ENCODE data around the gene WFDC1.

DNA sequence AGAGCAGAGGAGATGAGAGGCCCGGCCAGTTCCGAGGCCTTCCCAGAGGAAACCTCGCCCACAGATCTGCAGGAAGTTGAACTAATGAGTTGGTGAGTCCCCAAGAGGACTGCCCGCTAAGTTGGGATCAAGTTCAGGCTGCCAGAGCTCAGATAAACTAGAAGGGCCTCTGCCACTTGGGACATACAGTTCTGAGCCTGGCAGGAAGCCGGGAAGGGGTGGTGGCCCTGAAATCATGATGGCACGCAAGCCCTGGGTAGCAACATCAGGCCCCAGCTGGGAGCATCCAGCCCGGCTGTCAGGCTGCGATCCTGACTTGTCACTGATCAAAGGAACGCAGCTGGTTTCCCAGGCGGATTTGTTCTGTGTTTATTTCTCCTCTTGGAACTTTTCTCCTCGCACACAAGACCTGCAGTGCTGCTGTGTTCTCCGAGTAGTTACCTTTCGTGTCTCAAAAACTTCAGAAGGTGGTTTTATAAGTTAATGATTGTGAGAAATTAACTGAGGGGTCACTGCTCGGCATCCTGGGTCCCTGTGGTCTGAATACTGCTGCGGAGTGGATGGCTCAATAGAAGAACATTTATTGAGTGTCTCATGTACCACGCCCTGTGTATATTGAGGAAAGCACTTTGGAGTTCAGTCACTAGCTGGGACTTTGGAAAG lies 8.0 kb upstream of the WFDC1 start:
- no peak for TF ChIP-seq POLR2AphosphoS5 (IDR thresholded peaks at IDR 0.05; ENCODE audit: low read depth, low read length)
- TF ChIP-seq, protein P1, sequence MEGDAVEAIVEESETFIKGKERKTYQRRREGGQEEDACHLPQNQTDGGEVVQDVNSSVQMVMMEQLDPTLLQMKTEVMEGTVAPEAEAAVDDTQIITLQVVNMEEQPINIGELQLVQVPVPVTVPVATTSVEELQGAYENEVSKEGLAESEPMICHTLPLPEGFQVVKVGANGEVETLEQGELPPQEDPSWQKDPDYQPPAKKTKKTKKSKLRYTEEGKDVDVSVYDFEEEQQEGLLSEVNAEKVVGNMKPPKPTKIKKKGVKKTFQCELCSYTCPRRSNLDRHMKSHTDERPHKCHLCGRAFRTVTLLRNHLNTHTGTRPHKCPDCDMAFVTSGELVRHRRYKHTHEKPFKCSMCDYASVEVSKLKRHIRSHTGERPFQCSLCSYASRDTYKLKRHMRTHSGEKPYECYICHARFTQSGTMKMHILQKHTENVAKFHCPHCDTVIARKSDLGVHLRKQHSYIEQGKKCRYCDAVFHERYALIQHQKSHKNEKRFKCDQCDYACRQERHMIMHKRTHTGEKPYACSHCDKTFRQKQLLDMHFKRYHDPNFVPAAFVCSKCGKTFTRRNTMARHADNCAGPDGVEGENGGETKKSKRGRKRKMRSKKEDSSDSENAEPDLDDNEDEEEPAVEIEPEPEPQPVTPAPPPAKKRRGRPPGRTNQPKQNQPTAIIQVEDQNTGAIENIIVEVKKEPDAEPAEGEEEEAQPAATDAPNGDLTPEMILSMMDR (IDR thresholded peaks at IDR 0.05), result no peak
- no peak for TF ChIP-seq TAF1 (IDR thresholded peaks at IDR 0.05; ENCODE audit: borderline replicate concordance, low read depth, low read length)
- no peak for TF ChIP-seq RXRA (IDR thresholded peaks at IDR 0.05; ENCODE audit: borderline replicate concordance, low read depth)
- no peak for TF ChIP-seq RFX5 (IDR thresholded peaks at IDR 0.05; ENCODE audit: low read length)
- TF ChIP-seq, protein P2, sequence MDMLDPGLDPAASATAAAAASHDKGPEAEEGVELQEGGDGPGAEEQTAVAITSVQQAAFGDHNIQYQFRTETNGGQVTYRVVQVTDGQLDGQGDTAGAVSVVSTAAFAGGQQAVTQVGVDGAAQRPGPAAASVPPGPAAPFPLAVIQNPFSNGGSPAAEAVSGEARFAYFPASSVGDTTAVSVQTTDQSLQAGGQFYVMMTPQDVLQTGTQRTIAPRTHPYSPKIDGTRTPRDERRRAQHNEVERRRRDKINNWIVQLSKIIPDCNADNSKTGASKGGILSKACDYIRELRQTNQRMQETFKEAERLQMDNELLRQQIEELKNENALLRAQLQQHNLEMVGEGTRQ (IDR thresholded peaks at IDR 0.05; ENCODE audit: borderline replicate concordance, low read depth, low read length), result no peak
- no peak for TF ChIP-seq FOXM1 (IDR thresholded peaks at IDR 0.05; ENCODE audit: low read depth)
- TF ChIP-seq TCF12 (IDR thresholded peaks at IDR 0.05), result no peak
- TF ChIP-seq RAD21 (IDR thresholded peaks at IDR 0.05; ENCODE audit: low read length), result no peak
